Measurements from ENCODE around the gene RANBP17.

- TF ChIP-seq, protein P1, sequence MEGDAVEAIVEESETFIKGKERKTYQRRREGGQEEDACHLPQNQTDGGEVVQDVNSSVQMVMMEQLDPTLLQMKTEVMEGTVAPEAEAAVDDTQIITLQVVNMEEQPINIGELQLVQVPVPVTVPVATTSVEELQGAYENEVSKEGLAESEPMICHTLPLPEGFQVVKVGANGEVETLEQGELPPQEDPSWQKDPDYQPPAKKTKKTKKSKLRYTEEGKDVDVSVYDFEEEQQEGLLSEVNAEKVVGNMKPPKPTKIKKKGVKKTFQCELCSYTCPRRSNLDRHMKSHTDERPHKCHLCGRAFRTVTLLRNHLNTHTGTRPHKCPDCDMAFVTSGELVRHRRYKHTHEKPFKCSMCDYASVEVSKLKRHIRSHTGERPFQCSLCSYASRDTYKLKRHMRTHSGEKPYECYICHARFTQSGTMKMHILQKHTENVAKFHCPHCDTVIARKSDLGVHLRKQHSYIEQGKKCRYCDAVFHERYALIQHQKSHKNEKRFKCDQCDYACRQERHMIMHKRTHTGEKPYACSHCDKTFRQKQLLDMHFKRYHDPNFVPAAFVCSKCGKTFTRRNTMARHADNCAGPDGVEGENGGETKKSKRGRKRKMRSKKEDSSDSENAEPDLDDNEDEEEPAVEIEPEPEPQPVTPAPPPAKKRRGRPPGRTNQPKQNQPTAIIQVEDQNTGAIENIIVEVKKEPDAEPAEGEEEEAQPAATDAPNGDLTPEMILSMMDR (conservative IDR thresholded peaks at IDR 0.05 in 1 of 2, IDR thresholded peaks at IDR 0.05 in 1 of 2; ENCODE audit: low read depth in 1 of 2, low read length in 2 of 2), result peak in 1 of 2 donors; percentile 19
- no peak for TF ChIP-seq EZH2 (IDR thresholded peaks at IDR 0.05; ENCODE audit: low read length, missing control alignments)
Measured at GRCh38 chr5:170986598-170986997, 124.8 kb downstream of the RANBP17 start.

Measured in fibroblast of lung (primary cell).